GM19238 (cell line): Measurements from ENCODE around the gene ANKRD66.
"Not testable (repeated sequence)": the region's sequence is repeated elsewhere in the genome, so short reads cannot be mapped to it uniquely, and the experiment has no call there.

Experiments used
- DNase-seq: peaks from one replicate; pipeline ENCODE4 v3.0.0; 2011; ENCODE audit warnings: low spot score; ENCODE audit not compliant: insufficient read length

ANKRD66 gene

DNA sequence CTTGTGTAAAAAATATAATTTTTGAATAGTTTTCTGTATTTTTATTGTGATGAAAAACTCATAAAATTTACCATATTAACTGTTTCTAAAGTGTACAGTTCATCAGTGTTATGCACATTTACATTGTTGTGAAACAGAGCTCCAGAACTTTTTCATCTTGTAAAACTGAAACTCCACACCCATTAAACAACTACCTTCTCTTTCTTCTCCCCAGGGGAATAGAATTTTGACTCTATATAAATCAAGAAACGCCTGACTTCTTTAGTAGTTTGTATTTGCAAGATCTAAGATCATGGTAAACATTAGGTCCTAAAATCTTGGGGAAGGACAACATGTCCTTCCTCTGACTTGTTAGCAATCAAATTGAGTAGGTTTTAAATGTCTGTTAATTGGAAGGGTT, 9.1 kb downstream of the ANKRD66 start:
- no peak for DNase-seq

DNA sequence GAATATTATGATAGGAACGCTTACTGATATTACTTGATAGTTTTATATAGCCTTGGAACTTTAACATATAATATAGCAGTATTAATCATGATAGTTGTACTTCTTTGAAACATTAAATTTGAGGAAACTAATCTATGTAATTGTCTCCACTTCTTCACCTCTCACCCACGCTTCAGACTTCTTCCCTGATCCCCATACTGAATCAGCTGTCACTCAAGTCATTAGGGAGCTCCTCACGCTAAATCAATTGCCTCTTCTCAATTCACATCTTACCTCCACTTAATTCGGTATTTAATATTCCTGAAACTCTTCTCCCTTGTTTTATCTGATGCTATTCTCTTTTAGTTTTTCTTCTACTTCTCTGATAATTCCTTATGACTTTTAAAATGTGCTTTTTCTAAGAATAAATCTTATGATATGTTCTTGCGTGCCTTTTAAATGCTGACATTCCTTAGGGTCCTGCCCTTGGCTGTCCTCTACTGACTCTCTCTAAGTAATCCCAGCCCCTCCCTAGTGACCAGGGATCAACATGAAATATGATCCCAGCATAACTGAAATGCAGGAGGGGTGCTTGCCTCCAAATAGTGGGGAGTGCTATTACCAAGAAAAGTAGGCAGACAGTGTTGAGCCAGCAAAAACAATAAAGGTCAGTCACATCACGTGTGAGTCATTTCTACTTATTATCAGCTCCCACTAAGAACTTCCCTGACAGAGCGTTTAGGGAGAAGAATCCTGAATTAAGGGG, 9.9 kb downstream of the ANKRD66 start:
- no peak for DNase-seq

DNA sequence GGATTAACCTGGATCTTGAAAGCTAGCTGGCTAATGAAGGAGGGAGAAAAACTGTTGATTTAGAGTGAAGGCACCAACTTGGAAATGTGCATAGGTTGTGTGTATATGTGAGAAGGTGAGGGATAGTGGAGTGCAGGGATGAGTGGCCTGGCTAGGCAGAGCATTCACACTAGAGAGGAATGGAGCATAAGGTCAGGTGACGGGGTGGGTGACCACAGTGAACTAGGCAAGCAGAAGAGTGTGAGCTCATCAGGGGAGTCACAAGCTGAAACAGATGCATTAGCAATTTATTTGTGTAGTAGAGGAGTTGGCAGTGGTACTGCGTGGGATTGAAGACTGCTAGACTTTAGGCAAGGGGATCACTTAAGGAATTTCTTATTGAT, 10.5 kb downstream of the ANKRD66 start:
- DNase-seq = no peak

DNA sequence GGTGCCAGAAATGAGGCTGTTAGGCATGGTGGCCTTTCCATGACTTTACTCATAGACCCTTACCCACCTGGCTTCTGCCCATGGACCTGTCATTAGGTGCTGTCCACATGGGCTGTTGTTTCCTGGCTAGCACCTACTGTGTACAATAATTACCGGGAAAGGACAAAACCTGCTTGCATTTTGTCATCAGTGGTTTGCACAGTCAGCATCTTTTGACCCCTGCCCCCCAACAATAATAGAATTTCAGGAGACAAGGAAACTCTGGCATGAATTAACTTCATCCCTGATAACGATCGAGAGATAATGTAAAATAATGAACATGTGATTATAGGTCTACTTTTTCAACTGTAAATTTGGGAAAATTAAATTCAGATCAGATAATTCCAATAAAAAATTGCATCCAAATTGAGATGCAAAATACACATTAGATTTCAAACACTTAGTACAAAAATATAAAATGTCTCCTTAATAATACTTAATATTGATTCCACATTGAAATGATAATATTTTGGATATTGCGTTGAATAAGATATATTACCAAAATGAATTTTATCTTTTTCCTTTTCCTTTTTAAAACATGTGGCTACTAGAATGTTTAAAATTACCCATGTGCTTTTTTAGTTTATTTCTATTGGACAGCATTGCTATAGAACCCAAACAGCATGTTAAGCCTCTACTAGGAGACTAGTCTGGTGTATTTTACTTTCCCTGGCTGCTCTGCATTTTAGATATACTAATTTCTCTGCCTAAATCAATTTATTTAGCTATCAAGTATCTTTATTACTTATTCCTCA, 12.4 kb downstream of the ANKRD66 start:
- no peak for DNase-seq

DNA sequence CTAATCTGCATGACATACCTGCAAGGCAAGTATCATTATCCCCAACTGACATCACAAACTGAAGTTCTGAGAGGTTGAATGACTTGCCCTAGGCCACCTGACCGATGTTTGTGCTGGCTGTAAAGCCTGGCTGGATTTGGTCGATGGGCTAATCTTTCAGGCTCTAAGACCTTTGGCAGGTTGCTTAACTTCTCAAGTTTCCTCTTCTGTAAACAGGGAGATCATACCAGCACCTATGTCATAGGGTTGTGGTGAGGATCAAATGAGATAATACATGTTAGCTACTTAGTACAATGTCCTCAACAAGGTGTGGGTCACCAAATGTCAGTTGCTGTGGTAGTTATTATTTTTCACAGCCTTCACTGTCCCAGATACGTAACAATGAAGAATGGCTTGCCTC, 14.2 kb downstream of the ANKRD66 start:
- no peak for DNase-seq

DNA sequence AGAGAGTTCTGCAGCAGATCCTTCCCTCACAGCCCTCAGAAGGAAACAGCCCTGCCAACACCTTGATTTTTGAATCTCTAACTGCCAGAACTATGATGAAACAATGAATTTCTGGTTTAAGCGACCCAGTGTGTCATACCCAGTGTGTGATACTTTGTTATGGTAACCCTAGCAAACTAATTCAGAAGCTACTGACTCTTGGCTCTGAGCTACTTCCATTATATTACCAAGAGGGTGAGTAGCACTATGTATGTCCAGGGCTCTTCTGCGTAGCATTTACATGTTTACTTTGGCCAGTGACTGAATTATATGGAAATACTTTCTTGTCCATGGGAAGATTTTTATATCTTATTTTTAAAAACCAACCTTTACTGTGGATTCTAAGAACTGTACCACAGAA, 16.7 kb downstream of the ANKRD66 start:
- no peak for DNase-seq

DNA sequence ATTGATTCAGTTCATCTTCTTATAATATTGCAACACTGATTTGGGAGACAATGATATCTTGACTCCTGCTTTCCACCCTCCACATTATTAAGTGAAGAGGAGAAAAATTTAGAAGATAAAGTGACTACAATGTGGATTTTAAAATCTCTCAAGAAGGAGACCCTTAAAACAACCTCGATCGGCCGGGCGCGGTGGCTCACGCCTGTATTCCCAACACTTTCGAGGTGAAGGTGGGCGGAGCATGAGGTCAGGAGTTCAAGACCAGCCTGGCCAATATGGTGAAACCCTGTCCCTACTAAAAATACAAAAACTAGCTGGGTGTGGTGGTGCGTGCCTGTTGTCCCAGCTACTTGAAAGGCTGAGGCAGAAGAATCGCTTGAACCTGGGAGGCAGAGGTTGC, 17.5 kb downstream of the ANKRD66 start:
- DNase-seq = not testable (repeated sequence)

DNA sequence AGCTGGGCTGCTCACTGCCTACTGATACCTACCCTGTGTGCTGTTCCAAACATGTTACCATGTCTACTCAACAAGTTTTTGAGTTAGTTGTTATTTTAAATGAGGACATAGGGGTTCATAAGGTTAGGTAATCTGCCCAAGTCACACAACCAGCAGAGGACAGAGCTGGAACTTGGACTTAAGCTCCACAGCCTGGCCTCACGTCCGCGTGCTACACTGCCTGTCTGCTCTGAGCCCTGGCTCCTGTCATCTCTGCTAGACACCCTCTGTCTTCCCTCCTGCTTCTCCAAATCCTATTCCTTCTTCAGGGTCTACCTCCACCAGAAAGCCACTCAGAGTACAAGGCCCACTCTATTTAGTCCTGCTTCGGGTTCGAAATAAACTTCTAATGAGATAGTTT, 18.2 kb downstream of the ANKRD66 start:
- DNase-seq = no peak

DNA sequence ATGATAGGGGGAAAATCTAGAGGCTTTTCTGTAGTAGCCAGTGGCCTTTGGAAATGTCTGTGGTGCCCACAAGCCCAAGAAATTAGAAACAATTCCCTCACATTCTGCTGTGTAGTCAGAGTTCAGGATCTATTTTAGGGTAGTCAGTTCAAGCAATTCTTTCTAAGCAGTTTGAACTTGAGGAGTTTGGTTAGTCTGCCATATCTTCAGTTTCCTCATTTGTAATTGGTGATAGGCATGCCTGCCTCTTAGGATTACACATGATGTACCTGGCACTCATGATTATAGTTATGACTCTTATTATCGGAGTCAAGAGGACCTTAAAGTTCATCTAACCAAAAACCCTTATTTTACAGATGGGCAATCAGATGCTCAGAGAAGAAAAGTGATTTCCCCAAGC, 25.3 kb downstream of the ANKRD66 start:
- no peak for DNase-seq

DNA sequence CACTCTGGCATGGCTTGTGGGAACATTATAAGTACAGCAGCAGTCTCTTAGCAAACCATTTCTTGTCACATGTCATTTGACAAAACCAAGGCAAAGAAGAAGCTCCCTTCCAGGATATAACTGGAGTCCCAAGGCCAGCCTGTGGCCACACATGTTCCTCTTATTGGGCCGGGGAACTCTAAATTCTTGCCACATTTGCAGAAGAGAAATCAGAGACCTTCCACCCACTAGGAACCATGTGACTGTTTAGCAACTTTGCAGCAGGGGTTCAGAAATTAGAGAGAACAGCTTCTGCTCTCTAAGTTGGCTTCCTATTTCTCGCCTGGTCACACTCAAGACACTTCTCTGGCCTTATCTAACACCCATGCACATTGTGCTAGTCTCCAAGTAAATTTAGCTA, 26.0 kb downstream of the ANKRD66 start:
- DNase-seq = no peak

DNA sequence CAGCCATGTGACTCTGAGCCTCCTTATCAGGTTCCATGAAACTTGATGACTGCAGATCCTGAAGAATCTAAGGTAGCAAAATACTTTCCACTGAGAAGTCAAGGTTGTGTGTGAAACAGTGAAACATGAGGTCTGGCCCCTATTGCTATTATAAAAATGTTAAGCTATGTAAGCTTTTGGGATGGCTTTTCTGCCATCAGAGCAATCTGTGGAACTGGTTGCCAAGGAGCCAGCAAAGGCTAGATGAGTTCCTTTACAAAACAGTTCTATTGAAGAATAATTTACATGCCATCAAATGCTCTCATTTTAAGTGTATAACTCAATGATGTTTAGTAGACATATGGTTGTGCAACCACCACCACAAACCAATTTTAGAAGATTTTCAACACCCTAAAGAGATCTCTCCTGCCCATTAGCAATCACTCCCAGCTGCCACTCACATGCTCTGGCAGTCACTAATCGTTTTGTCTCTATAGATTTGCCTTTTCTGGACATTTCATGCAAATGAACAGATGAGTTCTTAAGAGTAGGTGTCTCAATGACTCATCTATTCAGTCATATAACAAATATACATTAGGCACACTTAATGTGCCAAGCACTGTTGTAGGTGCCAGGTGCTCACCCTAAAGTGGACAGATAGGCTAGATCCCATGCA, 26.6 kb downstream of the ANKRD66 start:
- no peak for DNase-seq

DNA sequence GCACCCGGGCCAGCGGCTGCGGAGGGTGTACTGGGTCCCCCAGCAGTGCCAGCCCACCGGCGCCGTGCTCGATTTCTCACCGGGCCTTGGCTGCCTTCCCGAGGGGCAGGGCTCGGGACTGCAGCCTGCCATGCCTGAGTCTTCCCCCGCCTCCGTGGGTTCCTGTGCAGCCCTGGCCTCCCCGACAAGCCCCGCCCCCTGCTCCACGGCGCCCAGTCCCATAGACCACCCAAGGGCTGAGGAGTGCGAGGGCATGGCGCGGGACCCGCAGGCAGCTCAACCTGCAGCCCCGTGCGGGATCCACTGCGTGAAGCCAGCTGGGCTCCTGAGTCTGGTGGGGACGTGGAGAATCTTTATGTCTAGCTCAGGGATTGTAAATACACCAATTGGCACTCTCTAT, 28.0 kb downstream of the ANKRD66 start:
- DNase-seq = not testable (repeated sequence)

DNA sequence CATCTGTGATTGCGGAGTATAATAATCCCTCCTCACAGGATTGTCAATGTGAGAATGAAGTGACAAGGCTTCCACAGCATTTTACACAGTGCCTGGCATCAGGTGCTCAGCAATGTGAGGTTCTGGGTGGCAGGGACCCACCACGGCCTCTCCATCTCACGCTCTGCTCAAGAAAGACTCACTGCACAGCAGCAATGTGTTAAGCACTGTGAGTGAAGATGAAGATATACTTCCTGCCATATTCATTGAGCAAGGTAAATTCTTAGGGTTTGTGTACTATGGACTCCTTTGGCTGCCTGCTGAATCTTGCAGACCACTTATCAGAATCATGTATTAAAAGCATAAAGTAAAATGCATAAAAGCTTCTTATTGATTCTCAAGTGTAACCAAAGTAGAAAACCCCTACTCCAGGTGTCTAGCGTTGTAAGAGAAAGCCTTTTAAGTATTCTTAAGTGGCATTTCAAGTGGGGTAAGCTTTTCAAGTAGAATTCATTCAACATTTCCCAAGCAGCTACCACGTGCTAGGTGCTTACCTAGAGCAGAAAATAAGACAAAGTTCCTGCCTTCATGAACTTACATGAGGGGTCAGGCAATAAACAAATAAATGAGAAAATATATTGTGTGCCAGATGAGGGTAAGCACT, 29.5 kb downstream of the ANKRD66 start:
- DNase-seq = no peak

DNA sequence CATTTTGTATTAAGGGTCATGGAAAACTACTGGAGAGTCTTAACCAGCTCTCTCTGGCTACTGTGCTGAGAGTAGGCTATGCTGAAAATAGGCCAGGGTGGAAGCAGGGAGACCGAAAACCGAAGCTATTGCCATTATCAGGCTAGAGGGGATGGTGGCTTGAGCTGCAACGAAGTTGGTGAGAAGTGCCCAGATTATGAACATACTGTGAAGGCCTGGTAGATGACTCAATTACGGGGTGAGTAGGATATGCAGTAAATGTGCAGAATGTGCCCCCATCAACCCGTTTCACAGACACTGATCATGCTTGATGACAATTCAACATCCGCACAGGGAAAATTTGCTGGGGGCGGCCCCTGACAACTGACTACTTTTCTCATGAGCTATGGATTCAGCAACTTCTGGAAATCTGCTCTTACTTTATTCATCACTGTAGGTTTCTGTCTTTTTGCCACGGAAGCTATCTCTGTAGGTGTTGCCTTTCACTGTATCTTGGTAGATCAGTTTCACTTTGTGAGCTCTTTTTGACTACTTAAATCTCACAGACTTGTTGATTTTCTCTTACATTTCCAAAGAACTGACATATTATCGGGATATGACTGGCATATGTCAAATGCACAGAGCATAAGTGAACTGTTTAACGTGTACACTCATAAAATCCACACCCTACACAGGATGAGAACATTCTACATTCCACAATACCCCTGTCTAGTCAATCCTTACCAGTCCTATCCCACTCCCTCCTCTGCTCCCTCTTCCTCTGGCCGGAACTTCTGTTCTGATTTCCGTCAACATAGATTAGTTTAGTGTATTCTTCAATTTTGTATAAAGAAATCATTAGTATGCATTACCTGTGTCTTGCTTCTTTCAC, 31.0 kb downstream of the ANKRD66 start:
- no peak for DNase-seq

DNA sequence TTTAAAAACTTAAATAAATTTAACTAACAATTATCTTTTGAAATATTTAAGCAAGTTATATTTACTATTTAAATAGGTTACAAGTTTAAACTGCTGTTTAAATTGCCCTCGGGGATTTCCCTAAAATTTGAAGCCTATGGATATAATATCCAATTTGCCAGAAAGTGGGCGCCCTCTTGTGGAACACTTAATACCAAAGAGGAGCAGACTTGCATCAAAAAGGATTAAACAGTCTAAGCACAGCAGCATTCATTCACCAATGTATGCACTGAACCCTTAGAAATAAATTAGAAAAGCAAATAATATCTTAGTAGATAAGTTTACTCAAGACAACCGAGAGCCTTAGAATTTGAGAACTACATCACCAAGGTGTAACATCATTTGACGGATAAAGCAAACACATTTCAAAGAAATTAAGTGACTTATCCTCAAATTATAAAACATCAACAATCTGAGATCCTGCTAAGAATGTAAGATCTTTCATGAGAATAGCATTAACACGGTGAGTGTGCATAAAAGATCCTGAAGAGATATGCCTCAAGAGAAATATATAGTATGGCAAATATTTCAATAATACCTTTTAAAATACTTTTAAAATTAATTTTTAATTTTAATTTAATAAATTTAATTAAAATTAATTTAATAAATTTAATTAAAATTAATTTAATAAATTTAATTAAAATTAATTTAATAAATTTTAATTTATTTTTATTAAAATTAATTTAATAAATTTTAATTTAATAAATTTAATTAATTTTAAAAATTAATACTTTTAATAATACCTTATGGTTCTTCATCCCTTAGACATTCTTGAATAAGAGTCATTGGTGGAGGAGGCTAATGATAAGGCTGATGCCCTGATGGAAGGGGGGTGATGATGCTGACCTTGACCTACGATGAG, 35.0 kb downstream of the ANKRD66 start:
- no peak for DNase-seq

DNA sequence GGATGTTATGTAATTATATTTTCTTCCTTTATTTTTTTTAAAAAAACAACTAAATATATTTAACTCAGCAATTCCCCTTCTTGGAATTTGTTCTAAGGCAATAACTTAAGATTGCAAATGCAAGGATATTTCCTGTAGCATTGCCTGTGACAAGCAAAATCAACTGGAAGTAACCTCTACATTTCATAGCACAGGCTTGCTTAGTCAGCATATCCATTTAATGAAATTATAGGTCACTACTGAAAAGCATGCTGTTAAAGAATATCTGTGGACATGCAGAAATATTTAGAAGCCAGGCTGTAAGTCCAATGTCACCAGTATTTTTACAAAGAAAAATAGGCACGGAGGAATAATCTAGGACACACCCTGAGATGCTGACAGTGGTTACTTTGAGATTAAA, 37.8 kb downstream of the ANKRD66 start:
- no peak for DNase-seq

DNA sequence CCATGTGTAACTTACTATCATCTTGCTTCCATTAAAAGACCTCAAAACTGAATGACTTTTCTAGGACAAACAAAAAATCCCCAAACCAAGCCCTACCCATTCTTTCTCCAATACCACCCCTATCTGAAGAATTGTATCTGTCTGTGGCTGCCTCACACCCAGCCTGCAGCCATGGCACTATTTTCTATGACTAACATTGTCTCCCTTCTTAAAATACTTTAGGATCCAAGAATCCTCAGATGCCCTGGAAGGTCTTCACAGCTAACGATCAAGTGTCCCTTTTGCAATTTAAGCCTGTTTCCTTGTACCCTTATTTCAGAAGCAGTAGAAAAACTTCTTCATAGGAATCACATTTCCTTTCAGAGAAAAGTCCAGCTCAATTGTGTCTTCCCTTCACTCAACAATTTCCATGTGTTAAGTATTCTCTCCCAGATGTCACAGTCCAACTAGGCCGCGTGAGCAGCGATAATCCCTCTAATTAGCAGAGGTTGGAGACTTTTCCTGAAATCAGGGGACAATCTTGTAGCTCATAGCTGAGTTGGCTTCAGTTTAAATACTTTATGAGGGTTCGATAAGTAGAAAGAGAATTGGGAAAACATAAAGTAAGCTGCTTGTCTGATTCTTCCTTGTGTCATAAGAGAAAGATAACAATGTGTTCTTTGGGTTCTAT, 41.3 kb downstream of the ANKRD66 start:
- DNase-seq = no peak

DNA sequence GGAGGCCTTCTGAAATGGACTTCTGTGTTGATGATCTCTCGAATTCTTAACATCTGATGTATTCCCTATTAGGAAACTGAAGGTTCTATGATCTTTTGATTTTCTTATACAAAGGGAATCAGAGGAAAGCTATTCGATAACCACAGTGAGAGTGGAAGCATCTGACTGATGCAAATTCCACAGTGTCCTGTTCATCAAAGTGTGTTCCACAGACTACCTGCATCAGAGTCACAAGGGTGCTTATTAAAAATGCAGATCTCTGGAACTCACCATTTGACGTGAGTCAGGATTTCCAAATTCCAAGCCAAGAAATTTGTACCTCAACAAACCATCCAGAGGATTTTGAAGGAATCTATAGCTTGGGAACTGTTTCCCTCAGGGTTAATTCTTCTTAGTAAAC, 42.1 kb downstream of the ANKRD66 start:
- no peak for DNase-seq
